ENCODE results near the gene AFG1L.
"Not testable (repeated sequence)": the region's sequence is repeated elsewhere in the genome, so short reads cannot be mapped to it uniquely, and the experiment has no call there.

AFG1L gene

DNA sequence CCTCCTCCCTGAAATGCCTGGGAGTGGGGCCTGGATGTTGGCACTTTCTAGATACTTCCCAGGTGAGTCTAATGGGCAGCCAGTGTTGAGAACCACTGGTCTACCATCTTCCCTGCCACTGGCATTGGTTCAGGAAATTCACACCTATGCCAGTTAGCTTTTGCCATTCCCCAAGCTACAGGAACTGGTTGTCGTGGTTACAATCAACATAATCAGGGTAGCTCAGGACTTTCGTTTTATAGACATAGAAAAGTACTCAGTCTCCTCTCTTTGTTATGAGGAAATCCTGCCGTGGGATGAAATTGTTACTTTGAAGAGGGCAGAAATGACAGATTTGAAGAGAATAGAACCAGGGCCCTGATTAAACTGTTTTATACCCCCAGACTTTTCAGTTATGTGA is 137.9 kb downstream of the AFG1L start:
- no peaks in the 10 kb centered on the region for H3K27me3 ChIP-seq (ENCODE audit: control insufficient read depth in 1 of 2, insufficient read depth in 2 of 2, low read length in 2 of 2)
- no peaks in the 10 kb centered on the region for H3K4me1 ChIP-seq (ENCODE audit: control insufficient read depth, insufficient read depth, low read length)
- no peak overlapping the region for H3K4me3 ChIP-seq (ENCODE audit: low read length in 2 of 2)
- no peaks in the 10 kb centered on the region for H3K9me3 ChIP-seq (ENCODE audit: control insufficient read depth in 2 of 2, low read length in 2 of 2)
- no peaks in the 10 kb centered on the region for H3K36me3 ChIP-seq (ENCODE audit: control insufficient read depth in 2 of 2, insufficient read depth in 2 of 2, low read length in 2 of 2)
- H3K27ac ChIP-seq (ENCODE audit: low read length), result no peak overlapping the region
- H3K9ac ChIP-seq (ENCODE audit: low read length in 2 of 2), result no peak overlapping the region

DNA sequence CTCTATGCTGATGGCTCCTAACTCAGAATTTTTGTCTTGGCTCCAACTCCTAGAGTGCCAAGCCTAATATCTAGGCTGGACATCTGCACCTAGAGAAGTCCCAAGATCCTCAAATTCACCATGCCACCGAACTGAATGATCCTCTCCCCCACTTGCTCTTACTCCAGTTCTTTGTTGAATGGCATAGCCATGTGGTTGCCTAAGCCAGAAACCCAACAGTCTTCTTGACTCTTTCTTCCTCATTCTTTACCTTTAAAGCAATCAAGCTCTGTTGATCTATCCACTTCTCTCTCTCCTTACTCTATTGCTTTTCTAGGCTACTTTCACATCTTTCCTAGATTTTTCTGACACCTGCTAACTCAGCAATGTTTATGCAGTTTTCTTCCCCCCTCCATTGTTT is 139.4 kb downstream of the AFG1L start:
- Histone ChIP-seq H3K27ac (ENCODE audit: low read length) (no peak overlapping the region), H3K4me1 (ENCODE audit: control insufficient read depth, insufficient read depth, low read length) (no peaks in the 10 kb centered on the region), H3K27me3 (ENCODE audit: control insufficient read depth in 1 of 2, insufficient read depth in 2 of 2, low read length in 2 of 2) (no peaks in the 10 kb centered on the region), H3K9ac (ENCODE audit: low read length in 2 of 2) (no peak overlapping the region), H3K9me3 (ENCODE audit: control insufficient read depth in 2 of 2, low read length in 2 of 2) (no peaks in the 10 kb centered on the region), H3K36me3 (ENCODE audit: control insufficient read depth in 2 of 2, insufficient read depth in 2 of 2, low read length in 2 of 2) (no peaks in the 10 kb centered on the region), H3K4me3 (ENCODE audit: low read length in 2 of 2) (no peak overlapping the region)

DNA sequence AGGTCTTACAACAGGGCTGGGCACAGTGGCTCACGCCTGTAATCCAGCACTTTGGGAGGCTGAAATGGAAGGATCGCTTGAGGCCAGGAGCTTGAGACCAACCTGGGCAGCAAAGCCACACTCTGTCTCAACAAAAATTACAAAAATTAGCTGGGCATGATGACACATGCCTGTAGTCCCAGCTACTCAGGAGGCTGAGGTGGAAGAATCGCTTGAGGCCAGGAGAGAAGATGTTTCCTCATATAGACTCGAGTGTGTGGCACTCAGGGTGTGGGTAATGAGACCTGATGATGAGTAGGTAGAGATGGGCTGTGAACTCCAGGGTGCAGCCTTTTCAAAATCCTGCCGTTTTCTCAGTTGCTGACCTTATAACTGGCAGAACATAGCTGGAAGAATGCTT is 140.5 kb downstream of the AFG1L start:
- Histone ChIP-seq H3K9ac (ENCODE audit: low read length in 2 of 2) (no peak overlapping the region), H3K4me3 (ENCODE audit: low read length in 2 of 2) (no peak overlapping the region), H3K36me3 (ENCODE audit: control insufficient read depth in 2 of 2, insufficient read depth in 2 of 2, low read length in 2 of 2) (no peaks in the 10 kb centered on the region), H3K27me3 (ENCODE audit: control insufficient read depth in 1 of 2, insufficient read depth in 2 of 2, low read length in 2 of 2) (no peaks in the 10 kb centered on the region), H3K4me1 (ENCODE audit: control insufficient read depth, insufficient read depth, low read length) (no peaks in the 10 kb centered on the region), H3K27ac (ENCODE audit: low read length) (no peak overlapping the region), H3K9me3 (ENCODE audit: control insufficient read depth in 2 of 2, low read length in 2 of 2) (no peaks in the 10 kb centered on the region)

DNA sequence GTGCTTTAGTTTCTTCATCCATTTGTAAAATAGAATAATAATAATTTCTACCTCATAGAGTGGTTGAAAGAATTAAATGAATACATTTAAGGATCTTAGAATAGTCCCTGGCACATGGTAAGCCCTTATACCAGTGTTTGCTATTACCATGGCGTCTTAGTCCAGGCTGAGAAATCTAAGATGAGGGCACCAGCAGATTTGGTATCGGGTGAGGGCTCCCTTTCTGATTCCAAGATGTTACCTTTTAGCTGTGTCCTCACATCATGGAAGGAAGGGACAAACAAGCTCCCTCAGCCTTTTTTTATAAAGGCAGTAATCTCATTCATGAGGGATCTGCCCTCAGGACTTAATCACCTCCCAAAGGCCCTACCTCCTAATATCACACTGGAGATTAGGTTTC is 141.9 kb downstream of the AFG1L start:
- Histone ChIP-seq H3K27me3 (ENCODE audit: control insufficient read depth in 1 of 2, insufficient read depth in 2 of 2, low read length in 2 of 2) (no peaks in the 10 kb centered on the region), H3K27ac (ENCODE audit: low read length) (no peak overlapping the region), H3K36me3 (ENCODE audit: control insufficient read depth in 2 of 2, insufficient read depth in 2 of 2, low read length in 2 of 2) (no peaks in the 10 kb centered on the region), H3K4me3 (ENCODE audit: low read length in 2 of 2) (no peak overlapping the region), H3K4me1 (ENCODE audit: control insufficient read depth, insufficient read depth, low read length) (no peaks in the 10 kb centered on the region), H3K9me3 (ENCODE audit: control insufficient read depth in 2 of 2, low read length in 2 of 2) (no peaks in the 10 kb centered on the region), H3K9ac (ENCODE audit: low read length in 2 of 2) (no peak overlapping the region)

GRCh38 chr6:108437821-108438220 is 143.0 kb downstream of the AFG1L start:
- Histone ChIP-seq H3K4me3 (ENCODE audit: low read length in 2 of 2) (no peak overlapping the region), H3K27me3 (ENCODE audit: control insufficient read depth in 1 of 2, insufficient read depth in 2 of 2, low read length in 2 of 2) (no peaks in the 10 kb centered on the region), H3K9ac (ENCODE audit: low read length in 2 of 2) (no peak overlapping the region), H3K9me3 (ENCODE audit: control insufficient read depth in 2 of 2, low read length in 2 of 2) (no peaks in the 10 kb centered on the region), H3K36me3 (ENCODE audit: control insufficient read depth in 2 of 2, insufficient read depth in 2 of 2, low read length in 2 of 2) (no peaks in the 10 kb centered on the region), H3K4me1 (ENCODE audit: control insufficient read depth, insufficient read depth, low read length) (no peaks in the 10 kb centered on the region), H3K27ac (ENCODE audit: low read length) (no peak overlapping the region)

DNA sequence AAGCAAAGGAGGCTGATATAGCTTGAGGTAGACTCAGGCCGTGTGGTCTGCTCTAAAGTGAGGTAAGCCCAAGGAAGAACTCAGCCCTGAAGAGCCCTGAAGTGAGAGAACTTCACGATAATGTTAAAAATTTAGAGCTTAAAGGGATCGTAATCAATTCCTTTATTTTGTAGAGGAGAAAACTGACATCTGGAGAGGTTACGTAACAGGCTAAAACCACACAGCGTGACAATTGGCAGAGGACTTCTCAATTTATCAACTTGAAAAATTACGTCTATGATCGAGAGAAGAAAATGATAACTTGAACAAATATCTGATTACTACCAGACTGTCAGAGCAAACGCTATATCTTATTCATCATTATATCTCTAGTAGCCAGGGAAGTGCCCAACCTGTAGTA is 144.1 kb downstream of the AFG1L start:
- no peak overlapping the region for H3K4me3 ChIP-seq (ENCODE audit: low read length in 2 of 2)
- no peak overlapping the region for H3K9ac ChIP-seq (ENCODE audit: low read length in 2 of 2)
- H3K4me1 ChIP-seq (ENCODE audit: control insufficient read depth, insufficient read depth, low read length), result no peaks in the 10 kb centered on the region
- no peaks in the 10 kb centered on the region for H3K9me3 ChIP-seq (ENCODE audit: control insufficient read depth in 2 of 2, low read length in 2 of 2)
- H3K27ac ChIP-seq (ENCODE audit: low read length), result no peak overlapping the region
- H3K27me3 ChIP-seq (ENCODE audit: control insufficient read depth in 1 of 2, insufficient read depth in 2 of 2, low read length in 2 of 2), result no peaks in the 10 kb centered on the region
- H3K36me3 ChIP-seq (ENCODE audit: control insufficient read depth in 2 of 2, insufficient read depth in 2 of 2, low read length in 2 of 2), result no peaks in the 10 kb centered on the region

GRCh38 chr6:108441141-108441540 is 146.3 kb downstream of the AFG1L start:
- H3K27me3 ChIP-seq (ENCODE audit: control insufficient read depth in 1 of 2, insufficient read depth in 2 of 2, low read length in 2 of 2), result no peaks in the 10 kb centered on the region
- H3K27ac ChIP-seq (ENCODE audit: low read length), result no peak overlapping the region
- no peak overlapping the region for H3K9ac ChIP-seq (ENCODE audit: low read length in 2 of 2)
- no peaks in the 10 kb centered on the region for H3K9me3 ChIP-seq (ENCODE audit: control insufficient read depth in 2 of 2, low read length in 2 of 2)
- H3K4me3 ChIP-seq (ENCODE audit: low read length in 2 of 2), result no peak overlapping the region
- H3K4me1 ChIP-seq (ENCODE audit: control insufficient read depth, insufficient read depth, low read length), result no peaks in the 10 kb centered on the region
- no peaks in the 10 kb centered on the region for H3K36me3 ChIP-seq (ENCODE audit: control insufficient read depth in 2 of 2, insufficient read depth in 2 of 2, low read length in 2 of 2)

DNA sequence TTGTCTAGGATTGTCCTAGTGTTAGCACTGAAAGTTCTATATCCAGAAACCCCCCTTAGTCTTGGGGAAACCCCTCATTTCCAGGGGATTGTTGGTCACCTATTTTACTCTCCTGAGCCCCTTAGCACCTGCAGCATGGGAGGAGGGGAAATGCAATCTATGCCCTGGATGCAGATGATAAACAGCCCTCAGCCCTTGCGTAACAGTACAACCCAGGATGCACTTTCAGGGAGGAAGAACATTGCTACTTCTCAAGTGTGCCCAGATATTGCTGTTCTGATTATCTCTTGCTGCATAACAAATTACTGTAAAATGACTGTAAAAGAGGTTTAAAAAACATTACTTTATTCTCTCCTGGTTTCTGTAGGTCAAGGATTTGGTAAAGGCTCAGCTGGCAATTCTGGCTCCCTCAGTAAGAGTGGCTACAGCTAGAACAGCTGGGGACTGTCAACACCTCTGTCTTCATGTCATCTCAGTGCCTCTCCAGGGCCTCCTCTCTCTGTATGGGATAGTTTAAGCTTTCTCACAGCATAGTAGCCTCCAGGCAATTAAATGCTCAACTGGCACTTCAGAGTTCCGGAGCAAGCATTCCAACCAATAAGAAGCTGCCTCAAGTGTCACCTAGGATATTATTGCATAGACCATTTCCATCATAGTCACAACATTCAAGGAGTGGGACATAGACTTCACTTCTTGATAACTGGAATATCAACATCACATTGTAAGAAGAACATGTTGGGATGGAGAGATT is 148.1 kb downstream of the AFG1L start:
- Histone ChIP-seq H3K27me3 (ENCODE audit: control insufficient read depth in 1 of 2, insufficient read depth in 2 of 2, low read length in 2 of 2) (no peaks in the 10 kb centered on the region), H3K9me3 (ENCODE audit: control insufficient read depth in 2 of 2, low read length in 2 of 2) (no peaks in the 10 kb centered on the region), H3K27ac (ENCODE audit: low read length) (no peak overlapping the region)

GRCh38 chr6:108446629-108447150 is 151.8 kb downstream of the AFG1L start:
- no peak overlapping the region for H3K27ac ChIP-seq (ENCODE audit: low read length)
- H3K27me3 ChIP-seq (ENCODE audit: control insufficient read depth in 1 of 2, insufficient read depth in 2 of 2, low read length in 2 of 2), result no peaks in the 10 kb centered on the region
- no peaks in the 10 kb centered on the region for H3K36me3 ChIP-seq (ENCODE audit: control insufficient read depth in 2 of 2, insufficient read depth in 2 of 2, low read length in 2 of 2)
- no peak overlapping the region for H3K4me3 ChIP-seq (ENCODE audit: low read length in 2 of 2)
- H3K9me3 ChIP-seq (ENCODE audit: control insufficient read depth in 2 of 2, low read length in 2 of 2), result no peaks in the 10 kb centered on the region
- H3K9ac ChIP-seq (ENCODE audit: low read length in 2 of 2), result no peak overlapping the region
- no peaks in the 10 kb centered on the region for H3K4me1 ChIP-seq (ENCODE audit: control insufficient read depth, insufficient read depth, low read length)

More for the DNA sequence above, 148.1 kb downstream of the AFG1L start:
- no peaks in the 10 kb centered on the region for H3K4me1 ChIP-seq (ENCODE audit: control insufficient read depth, insufficient read depth, low read length)
- no peaks in the 10 kb centered on the region for H3K36me3 ChIP-seq (ENCODE audit: control insufficient read depth in 2 of 2, insufficient read depth in 2 of 2, low read length in 2 of 2)
- no peak overlapping the region for H3K9ac ChIP-seq (ENCODE audit: low read length in 2 of 2)
- H3K4me3 ChIP-seq (ENCODE audit: low read length in 2 of 2), result no peak overlapping the region

DNA sequence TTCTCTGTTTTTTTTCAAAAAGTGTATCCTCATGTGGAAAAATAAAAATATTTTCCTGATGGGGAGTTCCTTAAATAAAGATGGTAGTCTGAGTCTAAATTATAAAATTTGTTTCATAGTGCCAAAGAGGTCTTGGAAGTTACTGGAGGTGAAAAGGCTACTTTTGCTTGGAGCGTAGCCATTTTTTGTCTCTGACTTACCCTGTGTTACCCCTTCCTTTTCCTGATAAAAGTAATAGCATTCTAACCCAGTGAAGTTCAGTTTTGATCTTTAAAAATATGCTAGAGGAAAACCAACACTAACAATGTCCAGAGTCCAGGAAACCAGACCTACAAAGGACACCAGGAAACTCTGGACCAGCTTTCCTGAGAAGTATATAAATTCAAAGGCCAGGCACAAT is 153.6 kb downstream of the AFG1L start:
- H3K9ac ChIP-seq (ENCODE audit: low read length in 2 of 2), result no peak overlapping the region
- no peak overlapping the region for H3K27ac ChIP-seq (ENCODE audit: low read length)
- no peaks in the 10 kb centered on the region for H3K36me3 ChIP-seq (ENCODE audit: control insufficient read depth in 2 of 2, insufficient read depth in 2 of 2, low read length in 2 of 2)
- no peaks in the 10 kb centered on the region for H3K9me3 ChIP-seq (ENCODE audit: control insufficient read depth in 2 of 2, low read length in 2 of 2)
- H3K4me1 ChIP-seq (ENCODE audit: control insufficient read depth, insufficient read depth, low read length), result no peaks in the 10 kb centered on the region
- no peak overlapping the region for H3K4me3 ChIP-seq (ENCODE audit: low read length in 2 of 2)
- no peaks in the 10 kb centered on the region for H3K27me3 ChIP-seq (ENCODE audit: control insufficient read depth in 1 of 2, insufficient read depth in 2 of 2, low read length in 2 of 2)

DNA sequence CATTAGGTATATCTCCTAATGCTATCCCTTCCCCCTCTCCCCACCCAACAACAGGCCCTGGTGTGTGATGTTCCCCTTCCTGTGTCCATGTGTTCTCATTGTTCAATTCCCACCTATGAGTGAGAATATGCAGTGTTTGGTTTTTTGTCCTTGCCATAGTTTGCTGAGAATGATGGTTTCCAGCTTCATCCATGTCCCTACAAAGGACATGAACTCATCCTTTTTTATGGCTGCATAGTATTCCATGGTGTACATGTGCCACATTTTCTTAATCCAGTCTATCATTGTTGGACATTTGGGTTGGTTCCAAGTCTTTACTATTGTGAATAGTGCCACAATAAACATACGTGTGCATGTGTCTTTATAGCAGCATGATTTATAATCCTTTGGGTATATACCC is 154.9 kb downstream of the AFG1L start:
- H3K9ac ChIP-seq (ENCODE audit: low read length in 2 of 2); H3K27ac ChIP-seq (ENCODE audit: low read length); H3K36me3 ChIP-seq (ENCODE audit: control insufficient read depth in 2 of 2, insufficient read depth in 2 of 2, low read length in 2 of 2); H3K9me3 ChIP-seq (ENCODE audit: control insufficient read depth in 2 of 2, low read length in 2 of 2); H3K4me1 ChIP-seq (ENCODE audit: control insufficient read depth, insufficient read depth, low read length); H3K4me3 ChIP-seq (ENCODE audit: low read length in 2 of 2); H3K27me3 ChIP-seq (ENCODE audit: control insufficient read depth in 1 of 2, insufficient read depth in 2 of 2, low read length in 2 of 2): not testable (repeated sequence)

All from stomach smooth muscle (tissue), 2 donors.